ENCODE data around the gene TSHZ2. TPM values are rescaled to one million over a fixed set of nuclear protein-coding genes. Genes with fewer than 3 reads are reported as not detected.

TSHZ2 gene, protein sequence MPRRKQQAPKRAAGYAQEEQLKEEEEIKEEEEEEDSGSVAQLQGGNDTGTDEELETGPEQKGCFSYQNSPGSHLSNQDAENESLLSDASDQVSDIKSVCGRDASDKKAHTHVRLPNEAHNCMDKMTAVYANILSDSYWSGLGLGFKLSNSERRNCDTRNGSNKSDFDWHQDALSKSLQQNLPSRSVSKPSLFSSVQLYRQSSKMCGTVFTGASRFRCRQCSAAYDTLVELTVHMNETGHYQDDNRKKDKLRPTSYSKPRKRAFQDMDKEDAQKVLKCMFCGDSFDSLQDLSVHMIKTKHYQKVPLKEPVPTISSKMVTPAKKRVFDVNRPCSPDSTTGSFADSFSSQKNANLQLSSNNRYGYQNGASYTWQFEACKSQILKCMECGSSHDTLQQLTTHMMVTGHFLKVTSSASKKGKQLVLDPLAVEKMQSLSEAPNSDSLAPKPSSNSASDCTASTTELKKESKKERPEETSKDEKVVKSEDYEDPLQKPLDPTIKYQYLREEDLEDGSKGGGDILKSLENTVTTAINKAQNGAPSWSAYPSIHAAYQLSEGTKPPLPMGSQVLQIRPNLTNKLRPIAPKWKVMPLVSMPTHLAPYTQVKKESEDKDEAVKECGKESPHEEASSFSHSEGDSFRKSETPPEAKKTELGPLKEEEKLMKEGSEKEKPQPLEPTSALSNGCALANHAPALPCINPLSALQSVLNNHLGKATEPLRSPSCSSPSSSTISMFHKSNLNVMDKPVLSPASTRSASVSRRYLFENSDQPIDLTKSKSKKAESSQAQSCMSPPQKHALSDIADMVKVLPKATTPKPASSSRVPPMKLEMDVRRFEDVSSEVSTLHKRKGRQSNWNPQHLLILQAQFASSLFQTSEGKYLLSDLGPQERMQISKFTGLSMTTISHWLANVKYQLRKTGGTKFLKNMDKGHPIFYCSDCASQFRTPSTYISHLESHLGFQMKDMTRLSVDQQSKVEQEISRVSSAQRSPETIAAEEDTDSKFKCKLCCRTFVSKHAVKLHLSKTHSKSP (N-terminal part only)
- total RNA-seq = not detected

DNA sequence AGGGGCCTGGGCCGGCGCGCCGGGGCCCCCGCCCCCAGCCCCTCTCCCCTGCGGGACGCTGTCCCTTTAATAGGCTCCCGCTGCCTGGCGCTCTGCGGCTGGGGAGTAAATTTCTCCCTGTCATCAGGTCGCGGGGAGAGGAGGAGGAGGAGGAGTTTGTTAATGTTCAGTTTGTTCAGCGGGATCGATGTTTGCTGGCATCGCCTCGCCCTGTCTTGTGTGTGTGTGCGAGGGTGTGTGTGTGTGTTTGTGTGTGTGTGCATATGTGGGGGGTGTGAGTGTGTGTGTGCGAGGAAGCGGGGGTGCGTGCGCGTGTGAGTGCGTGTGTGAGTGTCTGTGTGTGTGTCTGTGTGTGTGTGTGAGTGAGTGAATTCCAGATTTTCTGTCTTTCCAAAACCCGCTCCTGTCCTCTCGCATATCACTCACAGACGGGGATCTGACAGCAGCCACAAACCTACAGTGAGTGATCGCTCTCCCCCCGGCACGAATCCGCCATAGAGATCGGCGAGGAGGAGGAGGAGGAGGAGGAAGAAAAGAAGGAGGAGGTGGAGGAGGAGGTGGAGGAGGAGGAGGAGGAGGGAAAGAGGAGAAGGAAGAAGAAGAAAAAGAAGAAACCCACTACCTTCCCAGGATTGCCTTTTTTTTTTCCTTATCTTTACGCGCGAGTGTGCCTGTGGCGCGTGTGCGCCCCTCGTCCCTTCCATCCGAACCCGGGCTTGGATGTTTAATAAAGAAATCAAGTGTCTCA is at the start of gene TSHZ2:
Gene TSHZ2, plus strand, starts transcription at position 169 of the 748 bp plus-strand sequence. CDS start 936 bp downstream, outside the sequence.

Small RNAs within 50 kb of the gene (small RNA-seq; reads per million reads assigned to genes)
- 0 reads per million in 2 donors for gene RF00019

Measured in melanocyte of skin (primary cell).